K562 (cell line): ENCODE measurements around the gene NIPAL3. TPM values are rescaled to one million over a fixed set of nuclear protein-coding genes. Genes with fewer than 3 reads are reported as not detected.

Experiments used
- ARID3A ChIP-seq: IDR thresholded peaks from 2 replicates; pipeline ENCODE4 v1.6.1; 2012; ENCODE audit warnings: low read depth, low read length, improper control_type of control experiment, borderline replicate concordance
- KDM2B ChIP-seq: fragments of 250-450 bp; sonication (Bioruptor Pico); IDR thresholded peaks from 2 replicates; pipeline ENCODE4 v1.8.0; 2021; ENCODE audit warnings: mild to moderate bottlenecking, moderate library complexity
- KLF1 ChIP-seq: fragments of 450-650 bp; IDR thresholded peaks from 2 replicates; pipeline ENCODE4 v1.6.1; 2016; ENCODE audit warnings: missing genetic modification characterization, missing compliant biosample characterization
- MBD1 ChIP-seq: fragments of 250-450 bp; sonication (Bioruptor Pico); IDR thresholded peaks from 2 replicates; pipeline ENCODE4 v1.8.0; 2022; ENCODE audit warnings: inconsistent platforms
- MCM2 ChIP-seq: fragments of 450-650 bp; IDR thresholded peaks from 2 replicates; pipeline ENCODE4 v1.6.1; 2017; ENCODE audit warnings: low read depth, mild to moderate bottlenecking
- MEF2D ChIP-seq: conservative IDR thresholded peaks from 2 replicates; pipeline ENCODE4 v1.6.1; 2016; ENCODE audit warnings: low read depth, missing genetic modification characterization, missing compliant biosample characterization
- PHTF2 ChIP-seq: fragments of 250-450 bp; sonication (Bioruptor Pico); IDR thresholded peaks from 2 replicates; pipeline ENCODE4 v1.5.0; 2021; ENCODE audit warnings: mild to moderate bottlenecking
- RBFOX2 ChIP-seq: fragments of 200-400 bp; formaldehyde crosslinking; IDR thresholded peaks from 2 replicates; pipeline ENCODE4 v1.6.1; 2017; ENCODE audit warnings: low read depth, mild to moderate bottlenecking, low read length, moderate library complexity
- REST ChIP-seq, 2 experiments: fragments of 450-650 bp; formaldehyde crosslinking in 1 of 2; IDR thresholded peaks; 2 replicates each; pipeline versions ENCODE4 v1.4.0 to v1.6.1; 2014 to 2020; ENCODE audit warnings: mild to moderate bottlenecking in 2 of 2, borderline replicate concordance in 1 of 2, low read depth in 1 of 2
- UBTF ChIP-seq, 2 experiments: IDR thresholded peaks; 2 replicates each; pipeline ENCODE4 v1.6.1; 2012; ENCODE audit warnings: improper control_type of control experiment in 2 of 2, low read depth in 2 of 2, low read length in 2 of 2, borderline replicate concordance in 1 of 2
- ZFP1 ChIP-seq: fragments of 450-650 bp; formaldehyde crosslinking; IDR thresholded peaks from 2 replicates; pipeline ENCODE4 v1.4.0; 2020; ENCODE audit warnings: mild to moderate bottlenecking, mixed read lengths
- ZNF41 ChIP-seq: fragments of 250-450 bp; sonication (Bioruptor Pico); conservative IDR thresholded peaks from 2 replicates; pipeline ENCODE4 v1.4.0; 2020; ENCODE audit warnings: mild to moderate bottlenecking
- ZNF696 ChIP-seq: fragments of 250-450 bp; sonication (Bioruptor Pico); conservative IDR thresholded peaks from 2 replicates; pipeline ENCODE4 v1.4.0; 2020; ENCODE audit warnings: mild to moderate bottlenecking, moderate library complexity
- polyA plus RNA-seq, 8 experiments: library from polyadenylated mRNA; depleted of rRNA in 4 of 8; stranded (reverse) in 5 of 8; unstranded in 3 of 8; fragments of >200 nt; fragmentation: Nextera tagmentation in 2 of 8; fragmentation: Illumina TruSeq in 1 of 8; extraction: Ambion mirVana in 2 of 8; extraction: Trizol in 1 of 8; gene quantifications; 2 replicates each; pipeline versions ENCODE4 v1.2.1 to v1.2.3, GENCODE V29; 2011 to 2014; ENCODE audit warnings: inconsistent platforms in 1 of 8, missing spikeins in 1 of 8
- total RNA-seq, 7 experiments: library from RNA; depleted of rRNA in 6 of 7; stranded (reverse); fragments of >200 nt in 6 of 7; fragmentation: Illumina TruSeq in 2 of 7; extraction: Trizol in 2 of 7; gene quantifications; 2 replicates each; pipeline versions ENCODE4 v1.2.1 to v1.2.3, GENCODE V29; 2011 to 2021; ENCODE audit warnings: low replicate concordance in 1 of 7

NIPAL3 gene
- total and polyA plus RNA-seq, 9 of the 15 experiments (the other 6 are each of a cell fraction or from before 2014, with no cell fraction given) = 10.5 to 26.3 (median 16.0) TPM

- no peak for TF ChIP-seq UBTF (IDR thresholded peaks at IDR 0.05; ENCODE audit: borderline replicate concordance in 1 of 2, low read depth in 2 of 2, low read length in 2 of 2)
- no peak for TF ChIP-seq ZFP1 (CRISPR knock-in tag)
- peak; percentile 19; the same call in 1 of the 2 replicates for TF ChIP-seq REST (IDR thresholded peaks at IDR 0.05; ENCODE audit: borderline replicate concordance)
- TF ChIP-seq REST (CRISPR knock-in tag; IDR thresholded peaks at IDR 0.05; ENCODE audit: low read depth) = no peak
- TF ChIP-seq ZNF41 (CRISPR knock-in tag) = no peak
- no peak for TF ChIP-seq MEF2D
- TF ChIP-seq MBD1 (CRISPR knock-in tag) = no peak
- TF ChIP-seq KDM2B (CRISPR knock-in tag) = no peak
- no peak; the same call in 1 of the 2 replicates for TF ChIP-seq KLF1
- no peak for TF ChIP-seq MCM2
- no peak for TF ChIP-seq PHTF2
- no peak for TF ChIP-seq ARID3A
- peak; percentile 52 for TF ChIP-seq RBFOX2
- TF ChIP-seq ZNF696 (CRISPR knock-in tag) = no peak
These were observed at the start of gene NIPAL3 (continued) for GRCh38 chr1:24415334-24415909.
